H1 (cell line): ENCODE results near the gene IDH3A. TPM values are rescaled to one million over a fixed set of nuclear protein-coding genes. Genes with fewer than 3 reads are reported as not detected.

Experiments used
- CTCF ChIA-PET: fragments of 300-600 bp; sonication (Branson Sonifier 250); formaldehyde crosslinking; loops from one replicate; lab custom pipeline; 2021; ENCODE audit not compliant: partially characterized antibody; lab: Charles Lee
- POLR2A ChIA-PET: fragments of 300-600 bp; sonication (Branson Sonifier 250); formaldehyde crosslinking; loops from one replicate; lab custom pipeline; 2021; ENCODE audit warnings: inconsistent platforms; ENCODE audit not compliant: partially characterized antibody; lab: Charles Lee
- DNase-seq, 2 experiments: peaks; one replicate each; pipeline versions ENCODE4 v3.0.0 to v3.0.0-alpha.2; 2010 to 2022; ENCODE audit warnings: low spot score in 2 of 2, low read depth in 1 of 2, mixed read lengths in 1 of 2
- FAIRE-seq: peaks from 2 replicates; lab custom pipeline; 2011; peaks lifted over from hg19 to GRCh38; lab: Jason Lieb, UNC
- H2AFZ ChIP-seq: 2 replicates; pipeline ENCODE4 v1.8.1; 2012; ENCODE audit warnings: low read length, inconsistent platforms
- H2AK5ac ChIP-seq: 2 replicates; pipeline ENCODE4 v1.6.1; 2013; ENCODE audit warnings: low read depth, low read length
- H2BK120ac ChIP-seq: replicated peaks from 2 replicates; pipeline ENCODE3; 2013; ENCODE audit warnings: low read depth, low read length, inconsistent platforms
- H2BK12ac ChIP-seq: 2 replicates; pipeline ENCODE4 v1.6.1; 2013; ENCODE audit warnings: low read depth, low read length
- H2BK15ac ChIP-seq: 2 replicates; pipeline ENCODE4 v1.6.1; 2013; ENCODE audit warnings: low read length
- H2BK20ac ChIP-seq: 2 replicates; pipeline ENCODE4 v1.6.1; 2013; ENCODE audit warnings: low read length
- H2BK5ac ChIP-seq: 2 replicates; pipeline ENCODE4 v1.6.1; 2013; ENCODE audit warnings: low read depth, low read length
- H3K14ac ChIP-seq: 2 replicates; pipeline ENCODE4 v1.6.1; 2013; ENCODE audit warnings: inconsistent platforms; ENCODE audit not compliant: insufficient read length
- H3K18ac ChIP-seq: 2 replicates; pipeline ENCODE4 v1.6.1; 2013; ENCODE audit warnings: low read length; ENCODE audit errors: extremely low read depth
- H3K23ac ChIP-seq: 2 replicates; pipeline ENCODE4 v1.6.1; 2013; ENCODE audit warnings: inconsistent platforms; ENCODE audit not compliant: insufficient read length
- H3K23me2 ChIP-seq: 2 replicates; pipeline ENCODE4 v1.6.1; 2013; ENCODE audit warnings: low read depth, low read length
- H3K27ac ChIP-seq: 2 replicates; pipeline ENCODE4 v1.6.1; 2011; ENCODE audit warnings: low read depth, low read length, inconsistent platforms
- H3K27me3 ChIP-seq, 4 experiments: replicated peaks in 1 of 4; 1 replicate in 1 of 4; 2 replicates in 3 of 4; pipeline versions ENCODE4 v1.6.1 to v1.8.1; 2011 to 2013; ENCODE audit warnings: low read length in 3 of 4, mild to moderate bottlenecking in 3 of 4, inconsistent platforms in 2 of 4, mixed read lengths in 2 of 4, moderate library complexity in 1 of 4; ENCODE audit not compliant: control insufficient read depth in 3 of 4, insufficient read depth in 3 of 4; ENCODE audit errors: extremely low read depth in 1 of 4
- H3K36me3 ChIP-seq, 4 experiments: 2 replicates each; pipeline versions ENCODE4 v1.6.1 to v1.8.1; 2011 to 2013; ENCODE audit warnings: mild to moderate bottlenecking in 4 of 4, low read length in 3 of 4, moderate library complexity in 2 of 4, control low read depth in 1 of 4, inconsistent platforms in 1 of 4; ENCODE audit not compliant: insufficient read depth in 4 of 4, control insufficient read depth in 2 of 4
- H3K4ac ChIP-seq: replicated peaks from 2 replicates; pipeline ENCODE3; 2013; ENCODE audit warnings: low read length, low read depth, mixed read lengths, inconsistent platforms; ENCODE audit not compliant: insufficient read length
- H3K4me1 ChIP-seq, 4 experiments: replicated peaks in 1 of 4; 1 replicate in 1 of 4; 2 replicates in 3 of 4; pipeline versions ENCODE4 v1.6.1 to v1.8.1; 2011 to 2013; ENCODE audit warnings: low read length in 3 of 4, inconsistent platforms in 2 of 4, mixed read lengths in 1 of 4; ENCODE audit not compliant: insufficient read depth in 4 of 4, control insufficient read depth in 3 of 4
- H3K4me2 ChIP-seq, 2 experiments: 2 replicates each; pipeline versions ENCODE4 v1.6.1 to v1.8.1; 2011 to 2013; ENCODE audit warnings: low read depth in 2 of 2, low read length in 2 of 2, control low read depth in 1 of 2, inconsistent platforms in 1 of 2, mild to moderate bottlenecking in 1 of 2; ENCODE audit not compliant: insufficient read depth in 1 of 2
- H3K4me3 ChIP-seq, 4 experiments: fragments of 200-600, 300-600 bp in 1 of 4; sonication (generic), shearing (Covaris generic), sonication (Bioruptor Twin) in 1 of 4; 2 replicates each; pipeline versions ENCODE4 v1.5.1 to v1.8.1; 2011 to 2016; ENCODE audit warnings: low read length in 4 of 4, low read depth in 3 of 4, control low read depth in 2 of 4, inconsistent platforms in 2 of 4, mild to moderate bottlenecking in 2 of 4, mixed read lengths in 1 of 4, moderate library complexity in 1 of 4; ENCODE audit not compliant: insufficient read depth in 2 of 4; ENCODE audit errors: extremely low read depth in 1 of 4
- H3K56ac ChIP-seq: replicated peaks from 2 replicates; pipeline ENCODE3; 2013; ENCODE audit warnings: low read depth, mild to moderate bottlenecking, mixed read lengths, low read length, inconsistent platforms; ENCODE audit not compliant: insufficient read length
- H3K79me1 ChIP-seq: 2 replicates; pipeline ENCODE4 v1.6.1; 2013; ENCODE audit warnings: low read depth, low read length, control low read depth
- H3K79me2 ChIP-seq, 2 experiments: 2 replicates each; pipeline versions ENCODE4 v1.6.1 to v1.8.1; 2012 to 2013; ENCODE audit warnings: low read length in 2 of 2, mild to moderate bottlenecking in 2 of 2, inconsistent platforms in 1 of 2; ENCODE audit not compliant: insufficient read depth in 2 of 2, control insufficient read depth in 1 of 2
- H3K9ac ChIP-seq, 4 experiments: replicated peaks in 1 of 4; 1 replicate in 1 of 4; 2 replicates in 3 of 4; pipeline versions ENCODE4 v1.6.1 to v1.8.1; 2011 to 2013; ENCODE audit warnings: low read depth in 3 of 4, low read length in 3 of 4, control low read depth in 2 of 4, mild to moderate bottlenecking in 2 of 4, moderate library complexity in 2 of 4, inconsistent platforms in 1 of 4; ENCODE audit errors: extremely low read depth in 1 of 4
- H3K9me3 ChIP-seq, 2 experiments: 2 replicates each; pipeline versions ENCODE4 v1.6.1 to v1.8.1; 2012 to 2013; ENCODE audit warnings: mild to moderate bottlenecking in 2 of 2, moderate library complexity in 2 of 2, control low read depth in 1 of 2, inconsistent platforms in 1 of 2, low read depth in 1 of 2, low read length in 1 of 2, mixed read lengths in 1 of 2; ENCODE audit not compliant: insufficient read depth in 2 of 2
- H4K20me1 ChIP-seq, 2 experiments: replicated peaks in 1 of 2; 2 replicates each; pipeline versions ENCODE3 to v1.8.1; 2011 to 2013; ENCODE audit warnings: inconsistent platforms in 2 of 2, low read length in 2 of 2, mild to moderate bottlenecking in 1 of 2; ENCODE audit not compliant: insufficient read depth in 2 of 2, control insufficient read depth in 1 of 2
- H4K5ac ChIP-seq: 2 replicates; pipeline ENCODE4 v1.6.1; 2013; ENCODE audit warnings: low read length, low read depth, mixed read lengths, inconsistent platforms; ENCODE audit not compliant: insufficient read length
- H4K8ac ChIP-seq: 2 replicates; pipeline ENCODE4 v1.8.0; 2013; ENCODE audit warnings: mild to moderate bottlenecking, moderate library complexity, low read length, inconsistent platforms; ENCODE audit not compliant: insufficient read depth; ENCODE audit errors: extremely low read depth
- H4K91ac ChIP-seq: replicated peaks from 2 replicates; pipeline ENCODE3; 2013; ENCODE audit warnings: low read length, mixed read lengths, inconsistent platforms; ENCODE audit not compliant: insufficient read length
- KDM1A ChIP-seq: fragments of 200-600, 300-600 bp; sonication (generic); IDR thresholded peaks from 2 replicates; pipeline ENCODE4 v1.7.1; 2016; ENCODE audit warnings: mild to moderate bottlenecking, low read length, borderline replicate concordance
- SP2 ChIP-seq: IDR thresholded peaks from 2 replicates; pipeline ENCODE4 v1.6.1; 2012; ENCODE audit warnings: mild to moderate bottlenecking, low read length, inconsistent platforms
- TAF1 ChIP-seq: IDR thresholded peaks from 2 replicates; pipeline ENCODE4 v1.6.1; 2011; ENCODE audit warnings: mild to moderate bottlenecking, low read depth, low read length
- WGBS, 2 experiments: shearing (Covaris generic) in 1 of 2; methylation state at CpG; one replicate each; pipeline versions ENCODE4 v1.1.6 to v1.1.7; 2013 to 2015; ENCODE audit warnings: low lambda C conversion rate in 2 of 2, mixed read lengths in 2 of 2, inconsistent platforms in 1 of 2, low coverage in 1 of 2, missing lambda C conversion rate in 1 of 2; ENCODE audit not compliant: insufficient replicate concordance in 2 of 2, insufficient coverage in 1 of 2, insufficient read length in 1 of 2; ENCODE audit errors: extremely low coverage in 1 of 2, missing lambda C conversion rate in 1 of 2; 5-methylcytosine and 5-hydroxymethylcytosine counted together
- polyA plus RNA-seq, 7 experiments: library from polyadenylated mRNA; depleted of rRNA in 3 of 7; stranded (reverse) in 5 of 7; unstranded in 2 of 7; fragments of >200 nt in 5 of 7; fragments of 200-250 nt in 2 of 7; gene quantifications; 1 replicate in 5 of 7; 2 replicates in 1 of 7; 4 replicates in 1 of 7; pipeline versions ENCODE4 v1.2.1 to v1.2.3, GENCODE V29; 2011 to 2013; ENCODE audit warnings: missing spikeins in 2 of 7, mixed read lengths in 2 of 7
- total RNA-seq: library from RNA; stranded (reverse); fragmentation: NEBNext Ultra II Directional; extraction: Animal tissue kit (Norgen Biotek cat#: 25700); gene quantifications from 2 replicates; pipeline ENCODE4 v1.2.1, GENCODE V29; 2021

IDH3A gene
- total and polyA plus RNA-seq, 2 of the 8 experiments (the other 6 are each of a cell fraction or from before 2014, with no cell fraction given): 23.4 to 36.8 TPM

GRCh38 chr15:78129751-78130287, 19.3 kb upstream of the IDH3A start:
- ChIA-PET POLR2A (interaction anchor here (1.3 to 1.7 kb wide), 2 partner anchors 7 to 9 kb away, joined by 7 to 9 read pairs; no protein-coding TSS in a partner anchor), CTCF (interaction anchor here (0.8 to 6.8 kb wide), 20 partner anchors 9 to 171 kb away, joined by 3 to 64 read pairs (median 4); no protein-coding TSS in a partner anchor)
- H3K27me3 ChIP-seq: no peaks in the 10 kb centered on the region; a peak in 1 of 7 replicates
- FAIRE-seq (no peak), DNase-seq (no peak)
- H3K23me2 ChIP-seq: peaks cover 12% of the 10 kb centered on the region
- TF ChIP-seq SP2 (no peak), KDM1A (peak; percentile 79), TAF1 (no peak)
- no peak overlapping the region for H3K18ac ChIP-seq
- no peak overlapping the region for H3K23ac ChIP-seq
- no peak overlapping the region for H2AK5ac ChIP-seq
- no peak overlapping the region for H2AFZ ChIP-seq
- no peak overlapping the region for H2BK120ac ChIP-seq
- peaks cover 0 to 2% of the 10 kb centered on the region in 2 experiments for H4K20me1 ChIP-seq
- H3K4me2 ChIP-seq: peak overlapping the region; percentile 66 to 75; a peak in 2 of 4 replicates
- H3K79me1 ChIP-seq: peaks cover 8% of the 10 kb centered on the region
- H3K4ac ChIP-seq: no peak overlapping the region
- no peak overlapping the region for H2BK20ac ChIP-seq
- no peak overlapping the region for H4K5ac ChIP-seq
- H3K79me2 ChIP-seq: no peaks in the 10 kb centered on the region
- H3K56ac ChIP-seq: no peak overlapping the region
- no peak overlapping the region for H3K9ac ChIP-seq
- H3K36me3 ChIP-seq: no peaks in the 10 kb centered on the region
- H4K91ac ChIP-seq: no peak overlapping the region
- H4K8ac ChIP-seq: no peak overlapping the region
- no peak overlapping the region for H2BK5ac ChIP-seq
- 0 out of 2 replicates have a peak overlapping the region, but pooled peaks have one; percentile 93 for H2BK15ac ChIP-seq
- H3K4me3 ChIP-seq: no peak overlapping the region; a peak in 1 of 8 replicates
- H3K27ac ChIP-seq: no peak overlapping the region
- H3K14ac ChIP-seq: no peak overlapping the region
- no peak overlapping the region for H2BK12ac ChIP-seq
- no peaks in the 10 kb centered on the region for H3K9me3 ChIP-seq
- H3K4me1 ChIP-seq: peaks cover 0 to 21% (median 14%) of the 10 kb centered on the region in 4 experiments; a peak in 6 of 7 replicates
- 82% methylated on average over 5 of the region's 5 CpGs; no CpG with 5 or more reads in 1 of the 2 experiments for WGBS, 2 experiments
